HepG2 (cell line): ENCODE data around the gene TRPC1. TPM values are rescaled to one million over a fixed set of nuclear protein-coding genes. Genes with fewer than 3 reads are reported as not detected.

Experiments used
- ELF4 ChIP-seq: sonication (generic); formaldehyde crosslinking; IDR thresholded peaks from 2 replicates; pipeline ENCODE4 v1.5.0; 2020; ENCODE audit warnings: missing genetic modification reagents, mild to moderate bottlenecking, moderate library complexity, borderline replicate concordance
- HMGA1 ChIP-seq: sonication (generic); formaldehyde crosslinking; conservative IDR thresholded peaks from 2 replicates; pipeline ENCODE4 v1.4.0; 2020; ENCODE audit warnings: missing genetic modification reagents
- KMT2B ChIP-seq: IDR thresholded peaks from 2 replicates; pipeline ENCODE4 v1.6.1; 2016; ENCODE audit warnings: missing genetic modification reagents, missing compliant biosample characterization
- MATR3 ChIP-seq: sonication (generic); formaldehyde crosslinking; IDR thresholded peaks from 2 replicates; pipeline ENCODE4 v1.4.0; 2020; ENCODE audit warnings: missing genetic modification reagents
- REXO4 ChIP-seq: sonication (generic); formaldehyde crosslinking; IDR thresholded peaks from 2 replicates; pipeline ENCODE4 v1.8.0; 2022; ENCODE audit warnings: missing genetic modification reagents, mild to moderate bottlenecking, borderline replicate concordance
- SALL1 ChIP-seq: sonication (generic); formaldehyde crosslinking; IDR thresholded peaks from 2 replicates; pipeline ENCODE4 v1.8.0; 2022; ENCODE audit warnings: mild to moderate bottlenecking, missing genetic modification reagents
- ZNF260 ChIP-seq: sonication (generic); formaldehyde crosslinking; IDR thresholded peaks from 2 replicates; pipeline ENCODE4 v1.4.0; 2020; ENCODE audit warnings: missing genetic modification reagents, low read depth, mild to moderate bottlenecking, borderline replicate concordance
- ZNF263 ChIP-seq: sonication (generic); formaldehyde crosslinking; IDR thresholded peaks from 2 replicates; pipeline ENCODE4 v1.4.0; 2020; ENCODE audit warnings: missing genetic modification reagents
- ZNF3 ChIP-seq: IDR thresholded peaks from 2 replicates; pipeline ENCODE4 v1.7.0; 2017; ENCODE audit warnings: inconsistent platforms
- ZNF331 ChIP-seq: sonication (generic); formaldehyde crosslinking; IDR thresholded peaks from 2 replicates; pipeline ENCODE4 v1.4.0; 2020; ENCODE audit warnings: missing genetic modification reagents
- ZNF350 ChIP-seq: sonication (generic); formaldehyde crosslinking; IDR thresholded peaks from 2 replicates; pipeline ENCODE4 v1.4.0; 2020; ENCODE audit warnings: mild to moderate bottlenecking, low read depth, missing genetic modification reagents, borderline replicate concordance
- ZNF496 ChIP-seq: sonication (generic); formaldehyde crosslinking; IDR thresholded peaks from 2 replicates; pipeline ENCODE4 v1.8.1; 2023; ENCODE audit warnings: mild to moderate bottlenecking, moderate library complexity, missing genetic modification reagents; ENCODE audit not compliant: insufficient replicate concordance
- ZNF660 ChIP-seq: sonication (generic); formaldehyde crosslinking; IDR thresholded peaks from 2 replicates; pipeline ENCODE4 v1.5.1; 2020; ENCODE audit warnings: mild to moderate bottlenecking, low read depth, missing genetic modification reagents, borderline replicate concordance
- ZNF709 ChIP-seq: sonication (generic); formaldehyde crosslinking; IDR thresholded peaks from 2 replicates; pipeline ENCODE4 v1.5.0; 2020; ENCODE audit warnings: mild to moderate bottlenecking, missing genetic modification reagents
- ZNF775 ChIP-seq: sonication (generic); formaldehyde crosslinking; IDR thresholded peaks from 2 replicates; pipeline ENCODE4 v1.4.0; 2020; ENCODE audit warnings: missing genetic modification reagents, mild to moderate bottlenecking, moderate library complexity, borderline replicate concordance
- polyA plus RNA-seq, 8 experiments: library from polyadenylated mRNA; depleted of rRNA in 3 of 8; stranded (reverse) in 7 of 8; unstranded in 1 of 8; fragments of >200 nt; fragmentation: Illumina TruSeq in 4 of 8; extraction: Trizol in 4 of 8; gene quantifications; 2 replicates each; pipeline versions ENCODE4 v1.2.1 to v1.2.3, GENCODE V29; 2011 to 2016; ENCODE audit warnings: low read depth in 4 of 8, missing spikeins in 1 of 8, mixed read lengths in 1 of 8; ENCODE audit not compliant: insufficient read depth in 1 of 8
- total RNA-seq, 5 experiments: library from RNA; depleted of rRNA; stranded (reverse); fragments of >200 nt; fragmentation: Illumina TruSeq; extraction: Trizol; gene quantifications; 2 replicates each; pipeline ENCODE4 v1.2.3, GENCODE V29; 2016; ENCODE audit warnings: low read depth in 1 of 5
- TF ChIP-seq, protein P1 (sequence below): sonication (generic); formaldehyde crosslinking; conservative IDR thresholded peaks from 2 replicates; pipeline ENCODE4 v1.4.0; 2020; ENCODE audit warnings: missing genetic modification reagents
- TF ChIP-seq, protein P2 (sequence below): sonication (generic); formaldehyde crosslinking; IDR thresholded peaks from 2 replicates; pipeline ENCODE4 v1.4.0; 2020; ENCODE audit warnings: mild to moderate bottlenecking, missing genetic modification reagents
- TF ChIP-seq, protein P3 (sequence below): sonication (generic); formaldehyde crosslinking; IDR thresholded peaks from 2 replicates; pipeline ENCODE4 v1.8.0; 2022; ENCODE audit warnings: mild to moderate bottlenecking, missing genetic modification reagents, borderline replicate concordance
- TF ChIP-seq, protein P4 (sequence below): sonication (generic); formaldehyde crosslinking; IDR thresholded peaks from 2 replicates; pipeline ENCODE4 v1.9.0; 2021; ENCODE audit warnings: missing genetic modification reagents, borderline replicate concordance
- TF ChIP-seq, protein P5 (sequence below): sonication (generic); formaldehyde crosslinking; IDR thresholded peaks from 2 replicates; pipeline ENCODE4 v1.4.0; 2020; ENCODE audit warnings: missing genetic modification reagents
- TF ChIP-seq, protein P6 (sequence below): sonication (generic); formaldehyde crosslinking; IDR thresholded peaks from 2 replicates; pipeline ENCODE4 v1.5.0; 2020; ENCODE audit warnings: mild to moderate bottlenecking, low read depth, missing genetic modification reagents, borderline replicate concordance

Gene TRPC1
- total and polyA plus RNA-seq, 2 of the 13 experiments (the other 11 are each of a cell fraction or from before 2014, with no cell fraction given) = 10.8 to 13.1 TPM

DNA sequence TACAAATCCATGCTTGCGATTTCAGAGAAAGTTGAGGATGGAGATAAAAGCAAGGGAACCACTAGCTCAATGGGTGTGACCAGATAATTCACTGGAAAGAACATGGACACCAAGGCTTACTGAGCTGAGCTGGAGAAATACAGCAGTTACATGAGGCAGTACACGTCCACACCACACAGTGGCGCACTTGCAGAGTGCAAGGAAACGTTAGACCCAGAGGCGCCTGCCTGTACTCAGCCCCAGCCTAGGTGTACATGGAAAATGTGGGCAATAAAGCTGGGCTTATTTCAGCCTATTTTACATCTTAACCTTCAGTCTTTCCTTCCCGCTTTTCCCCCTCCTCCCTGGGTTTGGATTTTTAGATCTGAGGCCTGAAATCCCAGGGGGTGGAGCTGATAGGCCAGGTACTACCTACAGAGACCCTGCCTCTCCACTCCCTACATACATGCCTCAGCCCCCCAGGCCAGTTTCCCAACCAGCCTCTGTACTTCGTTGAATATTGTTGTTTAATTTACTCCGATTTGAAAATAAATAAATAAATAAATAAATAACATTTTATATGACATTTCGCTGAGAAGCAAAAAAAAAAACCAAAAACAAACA is 105.0 kb downstream of the TRPC1 start (continued):
- TF ChIP-seq, protein P1, sequence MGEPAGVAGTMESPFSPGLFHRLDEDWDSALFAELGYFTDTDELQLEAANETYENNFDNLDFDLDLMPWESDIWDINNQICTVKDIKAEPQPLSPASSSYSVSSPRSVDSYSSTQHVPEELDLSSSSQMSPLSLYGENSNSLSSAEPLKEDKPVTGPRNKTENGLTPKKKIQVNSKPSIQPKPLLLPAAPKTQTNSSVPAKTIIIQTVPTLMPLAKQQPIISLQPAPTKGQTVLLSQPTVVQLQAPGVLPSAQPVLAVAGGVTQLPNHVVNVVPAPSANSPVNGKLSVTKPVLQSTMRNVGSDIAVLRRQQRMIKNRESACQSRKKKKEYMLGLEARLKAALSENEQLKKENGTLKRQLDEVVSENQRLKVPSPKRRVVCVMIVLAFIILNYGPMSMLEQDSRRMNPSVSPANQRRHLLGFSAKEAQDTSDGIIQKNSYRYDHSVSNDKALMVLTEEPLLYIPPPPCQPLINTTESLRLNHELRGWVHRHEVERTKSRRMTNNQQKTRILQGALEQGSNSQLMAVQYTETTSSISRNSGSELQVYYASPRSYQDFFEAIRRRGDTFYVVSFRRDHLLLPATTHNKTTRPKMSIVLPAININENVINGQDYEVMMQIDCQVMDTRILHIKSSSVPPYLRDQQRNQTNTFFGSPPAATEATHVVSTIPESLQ (CRISPR knock-in tag) = no peak
- TF ChIP-seq, protein P2, sequence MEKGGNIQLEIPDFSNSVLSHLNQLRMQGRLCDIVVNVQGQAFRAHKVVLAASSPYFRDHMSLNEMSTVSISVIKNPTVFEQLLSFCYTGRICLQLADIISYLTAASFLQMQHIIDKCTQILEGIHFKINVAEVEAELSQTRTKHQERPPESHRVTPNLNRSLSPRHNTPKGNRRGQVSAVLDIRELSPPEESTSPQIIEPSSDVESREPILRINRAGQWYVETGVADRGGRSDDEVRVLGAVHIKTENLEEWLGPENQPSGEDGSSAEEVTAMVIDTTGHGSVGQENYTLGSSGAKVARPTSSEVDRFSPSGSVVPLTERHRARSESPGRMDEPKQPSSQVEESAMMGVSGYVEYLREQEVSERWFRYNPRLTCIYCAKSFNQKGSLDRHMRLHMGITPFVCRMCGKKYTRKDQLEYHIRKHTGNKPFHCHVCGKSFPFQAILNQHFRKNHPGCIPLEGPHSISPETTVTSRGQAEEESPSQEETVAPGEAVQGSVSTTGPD (CRISPR knock-in tag) = no peak
- TF ChIP-seq ZNF350 (no peak), ZNF775 (CRISPR knock-in tag) (no peak), ZNF3 (CRISPR knock-in tag) (no peak), ZNF660 (CRISPR knock-in tag) (no peak), REXO4 (CRISPR knock-in tag) (no peak), KMT2B (CRISPR knock-in tag) (peak; percentile 26; the same call in 1 of the 2 replicates), ZNF709 (CRISPR knock-in tag) (no peak), MATR3 (CRISPR knock-in tag) (no peak), ZNF496 (CRISPR knock-in tag) (no peak), ZNF260 (CRISPR knock-in tag) (no peak), SALL1 (CRISPR knock-in tag) (peak; percentile 83), ZNF331 (CRISPR knock-in tag) (peak; percentile 57; the same call in 1 of the 2 replicates), ZNF263 (CRISPR knock-in tag) (no peak), ELF4 (CRISPR knock-in tag) (no peak), HMGA1 (CRISPR knock-in tag) (no peak)
- TF ChIP-seq, protein P3, sequence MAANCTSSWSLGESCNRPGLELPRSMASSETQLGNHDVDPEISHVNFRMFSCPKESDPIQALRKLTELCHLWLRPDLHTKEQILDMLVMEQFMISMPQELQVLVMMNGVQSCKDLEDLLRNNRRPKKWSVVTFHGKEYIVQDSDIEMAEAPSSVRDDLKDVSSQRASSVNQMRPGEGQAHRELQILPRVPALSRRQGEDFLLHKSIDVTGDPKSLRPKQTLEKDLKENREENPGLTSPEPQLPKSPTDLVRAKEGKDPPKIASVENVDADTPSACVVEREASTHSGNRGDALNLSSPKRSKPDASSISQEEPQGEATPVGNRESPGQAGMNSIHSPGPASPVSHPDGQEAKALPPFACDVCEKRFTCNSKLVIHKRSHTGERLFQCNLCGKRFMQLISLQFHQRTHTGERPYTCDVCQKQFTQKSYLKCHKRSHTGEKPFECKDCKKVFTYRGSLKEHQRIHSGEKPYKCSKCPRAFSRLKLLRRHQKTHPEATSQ (CRISPR knock-in tag) = no peak
- TF ChIP-seq, protein P4, sequence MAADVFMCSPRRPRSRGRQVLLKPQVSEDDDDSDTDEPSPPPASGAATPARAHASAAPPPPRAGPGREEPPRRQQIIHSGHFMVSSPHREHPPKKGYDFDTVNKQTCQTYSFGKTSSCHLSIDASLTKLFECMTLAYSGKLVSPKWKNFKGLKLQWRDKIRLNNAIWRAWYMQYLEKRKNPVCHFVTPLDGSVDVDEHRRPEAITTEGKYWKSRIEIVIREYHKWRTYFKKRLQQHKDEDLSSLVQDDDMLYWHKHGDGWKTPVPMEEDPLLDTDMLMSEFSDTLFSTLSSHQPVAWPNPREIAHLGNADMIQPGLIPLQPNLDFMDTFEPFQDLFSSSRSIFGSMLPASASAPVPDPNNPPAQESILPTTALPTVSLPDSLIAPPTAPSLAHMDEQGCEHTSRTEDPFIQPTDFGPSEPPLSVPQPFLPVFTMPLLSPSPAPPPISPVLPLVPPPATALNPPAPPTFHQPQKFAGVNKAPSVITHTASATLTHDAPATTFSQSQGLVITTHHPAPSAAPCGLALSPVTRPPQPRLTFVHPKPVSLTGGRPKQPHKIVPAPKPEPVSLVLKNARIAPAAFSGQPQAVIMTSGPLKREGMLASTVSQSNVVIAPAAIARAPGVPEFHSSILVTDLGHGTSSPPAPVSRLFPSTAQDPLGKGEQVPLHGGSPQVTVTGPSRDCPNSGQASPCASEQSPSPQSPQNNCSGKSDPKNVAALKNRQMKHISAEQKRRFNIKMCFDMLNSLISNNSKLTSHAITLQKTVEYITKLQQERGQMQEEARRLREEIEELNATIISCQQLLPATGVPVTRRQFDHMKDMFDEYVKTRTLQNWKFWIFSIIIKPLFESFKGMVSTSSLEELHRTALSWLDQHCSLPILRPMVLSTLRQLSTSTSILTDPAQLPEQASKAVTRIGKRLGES (CRISPR knock-in tag) = no peak
- TF ChIP-seq, protein P5, sequence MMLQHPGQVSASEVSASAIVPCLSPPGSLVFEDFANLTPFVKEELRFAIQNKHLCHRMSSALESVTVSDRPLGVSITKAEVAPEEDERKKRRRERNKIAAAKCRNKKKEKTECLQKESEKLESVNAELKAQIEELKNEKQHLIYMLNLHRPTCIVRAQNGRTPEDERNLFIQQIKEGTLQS (CRISPR knock-in tag) = no peak
- TF ChIP-seq, protein P6, sequence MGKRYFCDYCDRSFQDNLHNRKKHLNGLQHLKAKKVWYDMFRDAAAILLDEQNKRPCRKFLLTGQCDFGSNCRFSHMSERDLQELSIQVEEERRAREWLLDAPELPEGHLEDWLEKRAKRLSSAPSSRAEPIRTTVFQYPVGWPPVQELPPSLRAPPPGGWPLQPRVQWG = no peak
